ENCODE data around the gene TADA1. TPM values are rescaled to one million over a fixed set of nuclear protein-coding genes. Genes with fewer than 3 reads are reported as not detected.

The TADA1 gene
- total and polyA plus RNA-seq, 2 experiments from 2014 or later: 21.8 to 22.0 TPM

DNA sequence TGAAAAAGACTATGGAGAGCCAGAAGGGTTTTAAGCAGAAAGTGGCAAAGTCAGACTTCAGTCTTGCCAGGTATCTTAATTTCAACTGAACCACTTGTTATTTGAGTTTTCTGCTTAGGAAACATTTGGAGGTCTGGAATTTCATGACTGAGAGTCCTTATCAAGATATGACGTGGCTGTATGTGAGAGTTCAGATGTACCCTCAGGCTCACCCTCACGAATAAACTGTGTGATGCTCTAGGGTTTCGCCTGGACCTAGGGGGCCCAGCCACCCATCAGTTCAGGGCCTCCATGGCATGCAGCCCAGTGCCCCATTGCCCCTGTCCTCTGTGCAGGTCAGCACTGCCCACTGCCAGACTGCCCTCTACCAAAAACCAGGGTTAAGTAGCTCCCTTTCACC lies 30.6 kb upstream of the TADA1 start (continued):
- TF ChIP-seq, protein P1, sequence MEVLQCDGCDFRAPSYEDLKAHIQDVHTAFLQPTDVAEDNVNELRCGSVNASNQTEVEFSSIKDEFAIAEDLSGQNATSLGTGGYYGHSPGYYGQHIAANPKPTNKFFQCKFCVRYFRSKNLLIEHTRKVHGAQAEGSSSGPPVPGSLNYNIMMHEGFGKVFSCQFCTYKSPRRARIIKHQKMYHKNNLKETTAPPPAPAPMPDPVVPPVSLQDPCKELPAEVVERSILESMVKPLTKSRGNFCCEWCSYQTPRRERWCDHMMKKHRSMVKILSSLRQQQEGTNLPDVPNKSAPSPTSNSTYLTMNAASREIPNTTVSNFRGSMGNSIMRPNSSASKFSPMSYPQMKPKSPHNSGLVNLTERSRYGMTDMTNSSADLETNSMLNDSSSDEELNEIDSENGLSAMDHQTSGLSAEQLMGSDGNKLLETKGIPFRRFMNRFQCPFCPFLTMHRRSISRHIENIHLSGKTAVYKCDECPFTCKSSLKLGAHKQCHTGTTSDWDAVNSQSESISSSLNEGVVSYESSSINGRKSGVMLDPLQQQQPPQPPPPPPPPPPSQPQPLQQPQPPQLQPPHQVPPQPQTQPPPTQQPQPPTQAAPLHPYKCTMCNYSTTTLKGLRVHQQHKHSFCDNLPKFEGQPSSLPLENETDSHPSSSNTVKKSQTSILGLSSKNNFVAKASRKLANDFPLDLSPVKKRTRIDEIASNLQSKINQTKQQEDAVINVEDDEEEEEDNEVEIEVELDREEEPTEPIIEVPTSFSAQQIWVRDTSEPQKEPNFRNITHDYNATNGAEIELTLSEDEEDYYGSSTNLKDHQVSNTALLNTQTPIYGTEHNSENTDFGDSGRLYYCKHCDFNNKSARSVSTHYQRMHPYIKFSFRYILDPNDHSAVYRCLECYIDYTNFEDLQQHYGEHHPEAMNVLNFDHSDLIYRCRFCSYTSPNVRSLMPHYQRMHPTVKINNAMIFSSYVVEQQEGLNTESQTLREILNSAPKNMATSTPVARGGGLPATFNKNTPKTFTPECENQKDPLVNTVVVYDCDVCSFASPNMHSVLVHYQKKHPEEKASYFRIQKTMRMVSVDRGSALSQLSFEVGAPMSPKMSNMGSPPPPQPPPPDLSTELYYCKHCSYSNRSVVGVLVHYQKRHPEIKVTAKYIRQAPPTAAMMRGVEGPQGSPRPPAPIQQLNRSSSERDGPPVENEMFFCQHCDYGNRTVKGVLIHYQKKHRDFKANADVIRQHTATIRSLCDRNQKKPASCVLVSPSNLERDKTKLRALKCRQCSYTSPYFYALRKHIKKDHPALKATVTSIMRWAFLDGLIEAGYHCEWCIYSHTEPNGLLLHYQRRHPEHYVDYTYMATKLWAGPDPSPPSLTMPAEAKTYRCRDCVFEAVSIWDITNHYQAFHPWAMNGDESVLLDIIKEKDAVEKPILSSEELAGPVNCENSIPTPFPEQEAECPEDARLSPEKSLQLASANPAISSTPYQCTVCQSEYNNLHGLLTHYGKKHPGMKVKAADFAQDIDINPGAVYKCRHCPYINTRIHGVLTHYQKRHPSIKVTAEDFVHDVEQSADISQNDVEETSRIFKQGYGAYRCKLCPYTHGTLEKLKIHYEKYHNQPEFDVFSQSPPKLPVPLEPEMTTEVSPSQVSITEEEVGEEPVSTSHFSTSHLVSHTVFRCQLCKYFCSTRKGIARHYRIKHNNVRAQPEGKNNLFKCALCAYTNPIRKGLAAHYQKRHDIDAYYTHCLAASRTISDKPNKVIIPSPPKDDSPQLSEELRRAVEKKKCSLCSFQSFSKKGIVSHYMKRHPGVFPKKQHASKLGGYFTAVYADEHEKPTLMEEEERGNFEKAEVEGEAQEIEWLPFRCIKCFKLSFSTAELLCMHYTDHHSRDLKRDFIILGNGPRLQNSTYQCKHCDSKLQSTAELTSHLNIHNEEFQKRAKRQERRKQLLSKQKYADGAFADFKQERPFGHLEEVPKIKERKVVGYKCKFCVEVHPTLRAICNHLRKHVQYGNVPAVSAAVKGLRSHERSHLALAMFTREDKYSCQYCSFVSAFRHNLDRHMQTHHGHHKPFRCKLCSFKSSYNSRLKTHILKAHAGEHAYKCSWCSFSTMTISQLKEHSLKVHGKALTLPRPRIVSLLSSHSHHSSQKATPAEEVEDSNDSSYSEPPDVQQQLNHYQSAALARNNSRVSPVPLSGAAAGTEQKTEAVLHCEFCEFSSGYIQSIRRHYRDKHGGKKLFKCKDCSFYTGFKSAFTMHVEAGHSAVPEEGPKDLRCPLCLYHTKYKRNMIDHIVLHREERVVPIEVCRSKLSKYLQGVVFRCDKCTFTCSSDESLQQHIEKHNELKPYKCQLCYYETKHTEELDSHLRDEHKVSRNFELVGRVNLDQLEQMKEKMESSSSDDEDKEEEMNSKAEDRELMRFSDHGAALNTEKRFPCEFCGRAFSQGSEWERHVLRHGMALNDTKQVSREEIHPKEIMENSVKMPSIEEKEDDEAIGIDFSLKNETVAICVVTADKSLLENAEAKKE (CRISPR knock-in tag; IDR thresholded peaks at IDR 0.05): no peak
- no peak for TF ChIP-seq EZH2 (IDR thresholded peaks at IDR 0.05; ENCODE audit: low read depth, unreplicated experiment)
- no peak for TF ChIP-seq NANOG (IDR thresholded peaks at IDR 0.05; ENCODE audit: borderline replicate concordance)

DNA sequence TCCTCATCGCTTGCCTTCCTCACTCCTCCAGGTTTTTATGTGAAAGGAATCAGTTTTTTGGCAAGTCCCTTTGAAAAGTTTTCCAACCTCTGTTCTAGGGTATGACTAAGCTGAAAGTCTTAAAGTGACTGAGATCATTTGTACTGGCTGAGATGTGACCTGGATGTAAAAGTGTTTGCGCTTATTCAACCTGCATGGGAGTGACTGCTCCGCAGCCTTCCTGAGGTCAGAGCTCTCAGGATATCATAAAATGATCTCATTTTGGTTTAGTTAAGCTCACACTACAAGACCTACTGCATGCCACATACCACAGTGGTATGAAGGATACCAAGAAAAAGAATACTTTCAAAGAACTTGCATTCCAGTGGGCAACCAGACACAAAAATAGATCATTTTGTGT lies 29.8 kb upstream of the TADA1 start:
- Histone ChIP-seq H3K4me2 (no peak overlapping the region), H3K36me3 (ENCODE audit: insufficient read depth) (no peaks in the 10 kb centered on the region), H3K27ac (ENCODE audit: low read depth) (no peak overlapping the region), H3K79me2 (replicated peaks; ENCODE audit: insufficient read depth) (no peaks in the 10 kb centered on the region), H3K9me2 (ENCODE audit: insufficient read depth) (no peaks in the 10 kb centered on the region), H3F3A (replicated peaks; ENCODE audit: low read depth) (no peaks in the 10 kb centered on the region), H2AFZ (no peak overlapping the region), H4K20me1 (replicated peaks; ENCODE audit: insufficient read depth) (no peaks in the 10 kb centered on the region), H3K4me1 (ENCODE audit: insufficient read depth) (peaks cover 5% of the 10 kb centered on the region; the same call in 1 of the 2 replicates), H3K4me3 (no peak overlapping the region), H3K27me3 (ENCODE audit: insufficient read depth) (no peaks in the 10 kb centered on the region)
- DNase-seq (ENCODE audit: low spot score): no peak
- Mint-ChIP-seq H3K27me3 (ENCODE audit: insufficient read depth, low read depth, poor library complexity) (peaks cover 11% of the 10 kb centered on the region), H3K27ac (no peak overlapping the region), H3K36me3 (ENCODE audit: low read depth) (peaks cover 5% of the 10 kb centered on the region; the same call in 2 of the 3 replicates), H3K9me3 (peaks cover 5% of the 10 kb centered on the region), H3K4me3 (no peak overlapping the region), H3K4me1 (no peaks in the 10 kb centered on the region)
- ATAC-seq: no peak
- TF ChIP-seq EZH2phosphoT487 (IDR thresholded peaks at IDR 0.05; ENCODE audit: unreplicated experiment): no peak
- no peak for TF ChIP-seq NANOG (IDR thresholded peaks at IDR 0.05; ENCODE audit: borderline replicate concordance)
- TF ChIP-seq, protein P2, sequence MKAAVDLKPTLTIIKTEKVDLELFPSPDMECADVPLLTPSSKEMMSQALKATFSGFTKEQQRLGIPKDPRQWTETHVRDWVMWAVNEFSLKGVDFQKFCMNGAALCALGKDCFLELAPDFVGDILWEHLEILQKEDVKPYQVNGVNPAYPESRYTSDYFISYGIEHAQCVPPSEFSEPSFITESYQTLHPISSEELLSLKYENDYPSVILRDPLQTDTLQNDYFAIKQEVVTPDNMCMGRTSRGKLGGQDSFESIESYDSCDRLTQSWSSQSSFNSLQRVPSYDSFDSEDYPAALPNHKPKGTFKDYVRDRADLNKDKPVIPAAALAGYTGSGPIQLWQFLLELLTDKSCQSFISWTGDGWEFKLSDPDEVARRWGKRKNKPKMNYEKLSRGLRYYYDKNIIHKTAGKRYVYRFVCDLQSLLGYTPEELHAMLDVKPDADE (IDR thresholded peaks at IDR 0.05): no peak
- TF ChIP-seq STAT1 (IDR thresholded peaks at IDR 0.05; ENCODE audit: unreplicated experiment): no peak
- TF ChIP-seq, protein P3, sequence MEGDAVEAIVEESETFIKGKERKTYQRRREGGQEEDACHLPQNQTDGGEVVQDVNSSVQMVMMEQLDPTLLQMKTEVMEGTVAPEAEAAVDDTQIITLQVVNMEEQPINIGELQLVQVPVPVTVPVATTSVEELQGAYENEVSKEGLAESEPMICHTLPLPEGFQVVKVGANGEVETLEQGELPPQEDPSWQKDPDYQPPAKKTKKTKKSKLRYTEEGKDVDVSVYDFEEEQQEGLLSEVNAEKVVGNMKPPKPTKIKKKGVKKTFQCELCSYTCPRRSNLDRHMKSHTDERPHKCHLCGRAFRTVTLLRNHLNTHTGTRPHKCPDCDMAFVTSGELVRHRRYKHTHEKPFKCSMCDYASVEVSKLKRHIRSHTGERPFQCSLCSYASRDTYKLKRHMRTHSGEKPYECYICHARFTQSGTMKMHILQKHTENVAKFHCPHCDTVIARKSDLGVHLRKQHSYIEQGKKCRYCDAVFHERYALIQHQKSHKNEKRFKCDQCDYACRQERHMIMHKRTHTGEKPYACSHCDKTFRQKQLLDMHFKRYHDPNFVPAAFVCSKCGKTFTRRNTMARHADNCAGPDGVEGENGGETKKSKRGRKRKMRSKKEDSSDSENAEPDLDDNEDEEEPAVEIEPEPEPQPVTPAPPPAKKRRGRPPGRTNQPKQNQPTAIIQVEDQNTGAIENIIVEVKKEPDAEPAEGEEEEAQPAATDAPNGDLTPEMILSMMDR (conservative IDR thresholded peaks at IDR 0.05; ENCODE audit: low read depth in 2 of 2): no peak
- TF ChIP-seq EZH2 (IDR thresholded peaks at IDR 0.05; ENCODE audit: low read depth, unreplicated experiment): no peak
- no peak for TF ChIP-seq CREB1 (CRISPR knock-in tag; IDR thresholded peaks at IDR 0.05; ENCODE audit: low read depth)
